NCI-H2227 (cell line): Measurements from ENCODE around the gene NPVF.

Experiments
- DNase-seq: peaks from one replicate; lab custom pipeline; 2025; ENCODE audit not compliant: unreplicated experiment; lab: John Stamatoyannopoulos, UW

The NPVF gene

DNA sequence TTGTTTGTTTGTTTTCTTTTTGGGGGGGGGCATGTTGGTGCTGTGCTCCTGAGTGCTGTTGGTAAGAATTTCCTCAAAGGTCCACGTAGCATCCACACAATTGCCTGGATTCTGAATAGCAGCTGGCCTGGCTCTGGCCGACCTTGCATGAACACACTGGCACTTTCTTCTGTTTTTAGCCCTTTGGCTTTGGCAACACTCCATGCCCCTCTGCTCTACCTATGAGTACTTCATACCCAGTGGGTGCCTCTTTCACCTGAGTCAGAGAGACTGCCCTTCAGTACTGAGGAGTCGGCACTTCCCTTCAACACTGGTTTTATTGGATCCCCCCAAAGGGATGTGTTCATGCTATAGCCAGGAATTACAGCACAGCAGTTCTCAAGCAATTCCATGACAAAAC, 7.2 kb upstream of the NPVF start:
- DNase-seq = no peak

DNA sequence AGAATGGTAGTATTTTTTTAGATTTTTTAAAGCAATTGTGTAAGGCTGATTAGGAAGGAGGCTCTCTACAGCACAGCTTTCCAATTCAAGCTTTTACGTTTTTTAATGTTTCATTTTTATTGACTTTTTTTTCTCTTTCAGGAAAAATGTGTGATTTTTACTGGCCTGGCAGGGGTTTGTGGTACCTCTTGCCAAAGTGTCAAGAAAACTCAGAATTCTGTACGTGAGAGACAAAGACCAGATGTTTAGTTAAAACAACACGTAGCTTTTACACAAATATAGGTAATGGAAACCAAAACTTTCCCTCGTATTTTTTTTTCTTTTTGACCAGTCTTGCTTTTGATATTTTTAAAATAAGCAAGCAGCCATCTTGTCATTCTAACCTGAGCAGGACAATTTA, 6.0 kb upstream of the NPVF start:
- DNase-seq = no peak

DNA sequence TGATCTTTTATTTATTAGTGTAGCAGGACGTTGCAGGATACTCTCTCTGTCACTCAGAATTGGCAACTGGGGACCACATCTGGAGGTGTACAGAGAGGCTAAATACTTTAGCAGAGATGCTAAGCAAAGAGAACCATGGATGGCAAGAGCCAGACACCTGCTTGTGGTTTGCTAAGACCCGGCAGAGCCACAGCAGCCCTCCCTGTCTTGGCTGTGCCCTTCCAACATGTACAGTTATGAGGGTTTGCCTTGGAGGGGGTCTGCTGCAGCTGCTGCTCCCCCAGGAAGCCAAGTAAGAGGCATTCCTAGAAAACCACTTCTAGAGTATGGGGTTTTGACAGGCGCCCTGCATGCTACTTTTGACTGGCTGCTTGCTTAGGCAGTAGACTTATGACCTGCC, 5.1 kb downstream of the NPVF start:
- no peak for DNase-seq

DNA sequence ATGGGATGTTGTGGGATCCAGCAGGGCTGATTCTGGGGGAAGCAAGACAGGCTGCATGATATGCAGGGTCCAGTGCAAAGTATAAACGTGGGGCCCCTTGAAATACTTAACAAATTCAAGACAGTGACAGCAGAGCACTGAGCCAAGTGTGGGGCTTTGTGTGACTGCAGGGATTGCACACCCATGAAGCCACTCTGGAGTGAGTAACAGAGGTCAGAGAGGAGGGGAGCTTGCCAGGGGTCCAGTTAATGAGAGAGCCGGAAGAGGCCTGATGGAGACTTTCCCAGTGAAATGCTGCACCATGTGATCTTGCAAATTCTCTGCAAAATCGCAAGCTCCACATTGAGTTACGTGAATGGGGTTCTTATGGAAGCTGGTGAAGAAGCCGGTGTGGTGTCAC, 5.6 kb downstream of the NPVF start:
- no peak for DNase-seq

DNA sequence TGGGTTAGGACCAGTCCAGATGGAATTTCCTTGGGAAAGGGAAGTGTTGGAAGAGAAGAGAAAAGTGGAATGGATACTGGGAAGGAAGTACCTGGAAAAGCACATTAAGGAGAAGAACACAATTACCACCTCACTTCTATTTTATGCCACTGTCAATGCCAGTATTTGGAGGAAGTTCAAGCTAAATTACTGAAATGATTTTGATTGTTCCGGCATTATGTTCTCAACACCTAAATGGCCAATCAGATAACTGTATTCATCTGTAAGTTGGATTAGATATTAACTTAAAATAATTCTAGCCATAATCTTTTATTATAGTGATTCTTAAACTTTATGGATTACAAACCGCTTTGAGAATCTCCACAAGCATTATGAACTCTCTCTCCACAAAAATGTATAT, 7.3 kb downstream of the NPVF start:
- no peak for DNase-seq

DNA sequence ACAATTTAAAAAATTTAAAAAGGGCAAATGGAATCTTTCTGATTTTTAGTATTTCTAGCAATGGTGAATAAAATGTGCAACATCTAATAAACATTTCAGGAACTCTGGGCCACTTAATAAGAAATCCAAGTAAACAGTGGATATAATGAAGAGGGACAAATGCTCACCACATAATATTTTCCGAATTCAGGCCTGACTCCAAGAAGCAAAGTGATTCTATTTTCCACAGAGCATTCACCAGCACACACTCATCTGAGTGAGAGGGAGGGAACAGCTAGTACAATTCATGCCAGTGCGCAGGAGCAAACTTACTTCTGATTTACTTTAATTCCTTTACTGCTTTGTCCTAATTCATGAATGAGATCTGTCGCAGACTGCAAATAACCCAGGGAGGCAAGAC, 10.1 kb downstream of the NPVF start:
- DNase-seq = no peak

DNA sequence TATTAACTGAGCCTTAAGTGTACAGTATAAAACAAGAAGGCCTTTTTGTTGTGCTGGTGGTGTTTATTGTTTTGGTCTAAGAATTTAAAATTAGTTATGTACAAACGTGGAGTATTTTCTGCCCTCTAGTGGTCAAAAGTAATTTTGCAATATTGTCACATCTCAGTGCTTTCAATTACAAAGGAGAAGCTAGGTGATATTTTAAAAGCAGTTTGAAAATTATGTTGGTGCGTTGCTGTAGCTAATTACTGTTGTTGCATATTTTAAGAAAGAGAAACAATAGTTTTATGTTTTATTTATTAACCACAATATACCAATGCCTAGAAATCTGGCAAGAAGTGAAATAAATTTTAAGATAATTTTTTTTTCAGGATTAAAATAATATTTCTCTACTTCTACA, 11.4 kb downstream of the NPVF start:
- DNase-seq = peak; percentile 73

DNA sequence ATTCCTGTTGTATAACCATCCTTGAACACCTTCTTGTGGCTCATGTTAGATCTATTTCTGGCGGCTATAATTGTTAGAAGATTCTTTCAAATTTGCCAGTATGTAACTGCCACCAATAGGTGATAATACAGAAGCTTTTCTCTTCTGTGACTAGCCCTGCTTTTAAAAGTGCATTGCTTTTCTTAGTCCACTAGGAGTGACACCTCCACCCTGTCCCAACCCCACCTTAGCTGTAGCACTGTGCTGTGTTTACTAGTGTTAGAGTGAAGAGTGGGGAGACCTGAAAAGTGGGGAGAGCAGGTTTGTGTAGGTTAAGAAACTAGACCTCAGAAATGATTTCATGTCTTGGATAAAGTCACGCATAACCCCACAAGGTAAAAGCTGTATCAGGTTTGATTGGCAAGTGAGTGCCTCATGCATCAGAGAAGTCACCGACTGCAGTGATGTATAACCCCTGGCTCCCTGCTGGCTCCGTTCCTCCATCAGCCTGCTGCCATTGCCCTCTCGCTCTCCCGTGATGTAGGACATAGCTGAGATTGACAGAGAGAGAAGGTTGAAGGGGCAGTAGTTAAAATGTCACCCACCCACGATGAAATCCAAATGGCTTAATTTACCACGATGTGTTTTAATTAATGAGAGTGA, 12.5 kb downstream of the NPVF start:
- no peak for DNase-seq

DNA sequence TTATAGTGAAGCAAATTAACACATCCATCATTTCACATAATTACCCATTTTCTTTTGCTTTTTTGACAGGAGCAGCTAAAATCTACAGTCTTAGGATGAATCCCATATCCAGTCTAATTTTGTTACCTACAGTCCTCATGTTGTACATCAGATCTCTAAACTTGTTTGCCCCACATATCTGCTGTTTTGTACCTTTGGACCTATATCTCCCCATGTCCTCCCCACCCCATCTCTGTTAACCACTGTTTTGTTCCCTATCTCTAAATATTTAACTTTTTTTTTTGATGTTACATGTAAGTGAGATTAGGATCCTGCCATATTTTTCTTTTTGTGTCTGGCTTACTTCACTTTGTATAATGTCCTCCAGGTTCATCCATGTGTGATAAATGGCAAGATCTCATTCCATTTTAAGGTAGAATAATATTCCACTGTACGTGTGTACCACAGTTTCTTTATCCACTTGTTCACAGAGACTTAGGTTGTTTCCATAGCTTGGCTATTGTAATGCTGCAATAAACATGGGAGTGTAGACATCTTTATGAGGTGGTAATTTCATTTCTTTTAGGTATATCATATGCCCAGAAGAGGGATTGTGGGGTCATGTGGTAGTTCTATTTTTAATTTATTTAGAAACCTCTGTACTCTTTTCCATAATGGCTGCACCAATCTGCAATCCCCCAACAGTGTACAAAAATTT, 19.6 kb downstream of the NPVF start:
- no peak for DNase-seq

DNA sequence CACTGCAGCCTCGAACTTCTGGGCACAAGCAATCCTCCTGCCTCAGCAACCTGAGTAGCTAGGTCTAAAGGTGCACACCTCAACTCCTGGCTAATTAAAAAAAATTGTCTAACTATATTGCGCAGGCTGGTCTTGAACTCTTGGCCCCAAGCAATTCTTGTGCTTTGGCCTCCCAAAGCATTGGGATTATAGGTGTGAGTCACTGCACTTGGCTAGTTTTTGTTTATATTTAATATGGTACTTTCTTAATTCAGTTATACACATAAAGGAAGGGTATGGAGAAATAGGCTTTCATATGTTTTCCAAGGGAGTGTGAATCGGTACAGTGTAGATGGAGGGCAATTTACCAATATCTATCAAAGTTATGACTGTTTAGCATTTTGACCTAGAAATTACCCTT, 20.4 kb downstream of the NPVF start:
- DNase-seq = no peak

DNA sequence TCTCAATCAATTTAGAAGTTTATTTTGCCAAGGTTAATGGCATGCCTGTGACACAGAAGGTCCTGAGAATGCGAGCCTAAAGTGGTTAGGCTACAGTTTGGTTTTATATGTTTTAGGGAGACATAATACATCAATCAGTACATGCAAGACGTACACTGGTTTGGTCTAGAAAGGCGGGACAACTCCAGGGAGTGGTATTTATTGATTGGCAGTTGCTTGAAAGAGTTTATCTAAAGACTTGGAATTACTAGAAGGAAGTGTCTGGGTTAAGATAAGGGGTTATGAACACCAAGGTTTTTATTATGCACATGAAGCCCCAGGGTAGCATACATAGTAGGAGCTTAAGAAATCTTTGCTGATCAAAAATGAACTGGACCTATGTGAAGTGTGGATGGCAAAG, 21.5 kb downstream of the NPVF start:
- DNase-seq = no peak

DNA sequence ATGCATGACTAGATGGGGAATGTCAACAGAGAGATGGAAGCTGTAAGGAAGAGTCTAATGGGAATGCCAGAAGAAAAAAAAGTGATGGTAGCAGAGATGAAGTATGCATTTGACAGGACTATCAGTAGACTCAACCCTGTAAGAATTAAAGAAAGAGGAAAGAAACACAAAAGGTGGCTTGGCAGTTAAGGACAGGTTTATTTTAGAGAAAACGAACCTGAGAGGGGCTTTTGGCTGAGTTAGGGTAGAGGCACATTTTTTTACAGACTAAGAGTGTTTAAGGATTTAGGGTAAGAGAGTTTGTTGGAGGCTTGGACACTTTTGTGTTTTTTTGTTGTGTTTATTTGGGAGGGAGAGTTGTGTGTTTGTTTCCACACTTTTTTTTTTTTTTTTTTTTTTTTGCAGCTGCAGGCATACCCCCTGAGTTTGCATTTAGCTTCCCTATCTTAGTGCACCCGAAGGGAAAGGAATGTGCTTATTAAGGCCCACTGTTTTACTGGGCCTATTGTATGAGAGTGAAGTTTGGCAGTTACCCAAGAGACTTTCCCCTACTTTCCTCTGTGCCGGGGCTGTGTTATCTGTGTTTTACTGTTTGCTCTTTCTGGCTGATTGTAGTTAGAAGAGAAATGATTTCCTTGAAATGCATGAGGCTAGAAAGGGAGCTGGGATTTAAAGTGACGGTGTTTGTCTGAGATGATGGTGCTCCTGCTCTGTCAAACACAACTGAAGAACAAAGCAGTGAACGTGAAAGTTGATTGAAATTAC, 32.0 kb downstream of the NPVF start:
- DNase-seq = no peak

DNA sequence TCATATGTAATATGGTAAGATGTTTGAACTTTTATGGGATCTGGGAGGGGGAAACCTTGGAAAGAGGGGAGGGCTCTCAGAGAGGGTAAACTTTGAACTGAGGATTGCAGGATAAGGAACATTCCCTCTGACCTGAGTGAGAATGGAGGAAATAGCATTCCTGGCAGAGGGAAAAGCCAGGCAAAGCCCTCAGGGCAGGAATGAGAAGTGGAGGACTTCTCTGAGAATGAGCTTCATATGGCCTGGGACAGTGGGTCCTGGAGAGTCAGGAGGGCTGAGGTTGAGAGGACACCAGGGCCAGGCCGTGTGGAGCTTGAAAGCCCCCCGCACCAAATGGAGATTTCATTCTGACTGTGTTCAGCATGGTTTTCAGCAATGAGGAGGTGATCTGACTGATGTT, 34.2 kb downstream of the NPVF start:
- DNase-seq = no peak

DNA sequence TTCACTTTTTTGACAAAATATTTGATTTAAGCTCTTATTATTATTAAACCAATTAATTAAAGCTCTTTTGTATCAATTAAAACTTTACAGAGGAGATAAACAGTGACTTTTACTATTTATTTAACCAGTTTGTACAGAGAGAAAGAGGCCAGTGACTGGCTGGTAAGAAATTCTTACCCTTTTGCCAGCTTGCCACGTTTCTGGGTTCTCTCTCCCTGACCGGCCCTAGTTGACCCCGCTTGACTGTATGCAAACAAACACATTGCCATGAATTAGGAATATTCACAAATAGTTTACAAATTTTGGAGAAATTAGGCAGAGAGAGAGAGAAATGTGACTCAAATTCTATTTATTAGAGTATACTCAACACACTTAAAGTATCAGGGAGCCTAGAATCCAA, 36.2 kb downstream of the NPVF start:
- no peak for DNase-seq

DNA sequence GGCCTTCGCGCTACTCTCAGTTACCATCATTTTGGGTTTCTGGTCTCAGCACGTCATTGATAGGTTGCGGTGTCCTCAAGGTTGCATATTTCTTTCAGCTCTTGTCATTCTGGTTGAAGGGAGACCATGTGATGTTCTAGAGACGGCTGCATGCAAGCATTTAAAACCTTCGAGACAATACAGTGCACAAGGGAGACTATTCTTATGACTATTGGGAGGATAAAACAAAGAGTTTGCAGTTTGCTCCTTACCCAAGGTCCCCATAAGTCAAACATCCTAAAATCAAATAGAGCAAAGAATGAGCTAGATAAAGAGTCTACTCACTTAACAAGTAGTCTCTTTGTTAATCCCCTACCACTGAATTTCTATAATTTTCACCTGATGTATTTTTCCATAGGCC, 39.1 kb downstream of the NPVF start:
- no peak for DNase-seq

DNA sequence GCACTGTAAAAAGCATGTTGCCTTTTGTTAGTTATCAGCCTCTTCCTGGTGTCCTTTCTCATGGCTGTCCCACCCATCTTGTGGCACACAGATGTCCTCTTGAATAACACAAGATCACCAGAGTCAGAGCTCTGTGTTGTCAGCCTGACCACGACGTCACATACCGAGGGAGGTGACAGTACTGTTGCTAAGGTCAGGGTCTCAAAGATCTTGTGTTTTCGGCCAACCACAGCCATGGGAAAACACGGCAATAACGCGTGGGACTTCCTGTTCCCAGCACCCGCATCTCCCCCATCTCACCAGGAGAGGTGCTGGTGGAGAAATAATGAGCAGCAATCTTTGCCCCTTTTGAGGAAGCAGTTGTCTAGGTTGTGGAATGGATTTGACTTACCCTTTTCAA, 40.4 kb downstream of the NPVF start:
- DNase-seq = no peak

DNA sequence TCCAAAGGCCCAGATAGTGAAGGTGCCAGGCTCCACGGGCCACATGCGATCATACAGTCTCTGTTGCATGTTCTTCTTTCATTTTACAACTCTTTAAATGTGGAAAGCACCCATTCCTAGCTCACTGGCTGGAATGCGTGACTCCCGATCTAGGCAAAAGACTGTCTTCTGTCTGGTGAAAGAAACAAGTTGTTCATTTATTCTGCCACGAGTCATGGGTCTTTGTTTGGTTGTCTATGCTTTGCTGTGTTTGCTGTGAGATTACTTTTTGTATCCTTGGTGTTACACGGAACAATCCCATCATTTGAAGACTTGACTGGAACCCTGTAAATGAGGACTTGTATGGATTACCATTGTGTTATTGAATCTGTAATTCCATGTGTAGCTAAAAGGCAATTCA, 41.9 kb downstream of the NPVF start:
- DNase-seq = no peak

DNA sequence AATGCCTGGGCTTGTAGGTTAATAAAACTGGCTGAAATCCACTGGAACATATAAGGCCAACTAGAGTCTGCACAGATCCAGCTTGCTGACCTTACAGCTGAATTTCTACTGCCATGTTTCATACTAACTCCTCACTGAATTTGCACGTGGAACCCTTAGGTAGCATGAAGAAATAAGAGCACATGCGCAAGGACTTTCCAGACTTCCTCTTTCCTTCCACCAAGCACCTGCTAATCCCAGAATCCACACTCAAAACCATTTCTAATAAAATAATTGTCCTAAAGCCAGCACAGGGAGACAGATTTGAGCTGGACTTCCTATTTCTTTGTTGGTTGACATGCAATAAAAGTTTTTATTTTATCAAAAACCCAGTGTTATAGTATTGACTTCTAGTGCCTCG, 46.8 kb downstream of the NPVF start:
- no peak for DNase-seq

DNA sequence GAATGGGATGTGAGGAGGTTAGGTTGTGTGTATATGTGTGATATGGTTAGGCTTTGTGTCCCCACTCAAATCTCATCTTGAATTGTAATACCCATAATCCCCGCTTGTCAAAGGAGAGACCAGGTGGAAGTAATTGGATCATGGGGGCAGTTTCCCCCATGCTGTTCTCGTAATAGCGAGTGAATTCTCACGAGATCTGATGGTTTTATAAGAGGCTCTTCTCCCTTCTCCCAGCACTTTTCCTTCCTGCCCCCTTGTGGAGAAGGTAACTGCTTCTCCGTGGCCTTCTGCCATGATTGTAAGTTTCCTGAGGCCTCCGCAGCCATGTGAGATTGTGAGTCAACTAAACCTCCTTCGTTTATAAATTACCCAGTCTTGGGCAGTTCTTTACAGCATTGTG, 47.3 kb downstream of the NPVF start:
- DNase-seq = no peak

DNA sequence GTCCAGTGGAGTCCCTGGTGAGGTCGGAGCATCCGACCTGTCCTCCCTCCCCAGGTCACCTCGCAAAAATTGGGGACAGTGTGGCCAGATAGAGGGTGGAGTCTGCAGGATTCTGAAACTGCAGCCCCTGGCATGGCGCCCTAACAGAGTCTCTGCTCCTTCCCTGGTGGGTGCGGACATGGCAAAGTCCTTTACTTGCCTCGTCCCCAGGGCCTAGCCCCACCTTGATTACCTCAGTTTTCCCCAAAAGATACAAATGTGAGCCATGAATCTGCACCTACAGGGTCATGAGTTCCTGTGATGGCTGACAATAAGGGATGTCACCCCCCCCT, 47.7 kb downstream of the NPVF start:
- DNase-seq = no peak

DNA sequence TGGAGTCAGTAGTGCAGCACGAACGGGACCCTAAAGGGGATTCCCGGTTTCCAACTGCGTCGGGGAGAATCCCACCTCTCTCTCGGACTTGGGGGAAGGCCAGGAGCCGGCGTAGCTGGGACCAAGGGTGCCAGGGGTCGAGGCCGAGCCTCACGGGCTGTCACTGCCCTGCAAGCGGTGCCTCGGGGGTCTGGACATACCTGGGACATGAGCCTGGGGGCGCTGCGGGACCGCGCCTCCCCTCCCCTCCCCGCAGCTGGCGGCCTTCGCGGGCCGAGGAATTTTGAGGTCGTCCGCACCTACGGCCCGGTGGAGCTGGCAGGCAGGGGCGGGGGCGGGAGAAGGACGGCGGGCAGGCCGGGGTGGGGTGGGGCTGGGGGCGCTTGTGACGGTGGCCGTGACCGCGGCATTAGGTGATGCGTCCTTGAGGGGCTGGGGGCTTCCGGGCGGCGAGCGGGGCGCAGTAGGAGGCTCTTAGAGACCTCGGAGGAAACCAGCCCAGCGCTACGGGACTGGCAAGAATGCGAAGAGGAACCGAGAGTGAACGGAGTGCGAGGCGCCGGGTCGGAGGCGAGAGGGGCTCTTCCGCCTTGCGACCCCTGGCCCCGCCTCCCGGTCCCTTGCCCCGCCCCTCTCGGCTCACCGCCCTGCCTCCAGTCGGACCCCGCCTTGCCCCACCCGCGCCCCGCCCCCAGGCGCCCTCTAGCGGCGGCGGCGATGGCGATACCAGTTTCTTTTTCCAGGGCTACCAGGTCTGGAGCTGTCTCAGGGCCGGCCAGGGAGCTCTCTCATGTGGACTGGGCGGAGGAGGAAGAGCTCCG, 48.3 kb downstream of the NPVF start:
- DNase-seq = peak; percentile 91

DNA sequence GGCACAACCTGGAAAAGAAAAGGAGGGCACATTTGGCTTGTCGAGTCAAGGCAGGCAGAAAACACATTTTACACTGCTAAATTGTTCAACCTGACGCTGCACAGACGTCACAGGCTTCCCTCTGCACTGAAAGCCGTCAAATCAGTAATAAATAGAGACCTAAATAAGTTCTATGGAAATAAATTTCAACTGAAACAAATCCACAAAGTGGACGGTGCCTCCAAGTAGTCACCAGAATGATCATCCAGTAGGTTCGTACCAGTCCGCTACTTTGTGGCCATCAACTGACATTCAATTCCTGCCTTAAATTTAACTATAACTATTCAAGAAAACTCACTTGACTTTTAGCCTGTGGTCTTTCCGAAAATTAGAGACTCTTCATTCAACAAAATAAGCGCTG, 49.0 kb downstream of the NPVF start:
- DNase-seq = no peak
